Activated naive CD8-positive, alpha-beta T cell (primary cell): Measurements from ENCODE around the gene CYB561.

ENCODE experiments used
- H3K27ac Mint-ChIP-seq: one replicate; pipeline ENCODE4 v1.8.0; 2021; ENCODE audit warnings: mixed read lengths
- H3K27me3 Mint-ChIP-seq: one replicate; pipeline ENCODE4 v1.8.0; 2021; ENCODE audit warnings: mixed read lengths
- H3K36me3 Mint-ChIP-seq: one replicate; pipeline ENCODE4 v1.8.0; 2021; ENCODE audit warnings: mixed read lengths
- H3K4me1 Mint-ChIP-seq: one replicate; pipeline ENCODE4 v1.8.0; 2021; ENCODE audit warnings: low read depth, mixed read lengths
- H3K4me3 Mint-ChIP-seq: one replicate; pipeline ENCODE4 v1.8.0; 2021; ENCODE audit warnings: mild to moderate bottlenecking, mixed read lengths
- H3K9me3 Mint-ChIP-seq: one replicate; pipeline ENCODE4 v1.8.0; 2021; ENCODE audit warnings: low read depth, mixed read lengths

The CYB561 gene

GRCh38 chr17:63445954-63446752 lies at the start of gene CYB561:
TSS of gene CYB561 (minus strand) at chr17:63446306. CDS start at chr17:63437547, 8,759 bp downstream.
- Mint-ChIP-seq H3K9me3 (no peaks in the 10 kb centered on the region), H3K36me3 (no peaks in the 10 kb centered on the region), H3K4me1 (peaks cover 12% of the 10 kb centered on the region), H3K4me3 (peak within 1 kb of the TSS; percentile 82), H3K27me3 (no peaks in the 10 kb centered on the region), H3K27ac (peak within 1 kb of the TSS; percentile 84)

GRCh38 chr17:63495491-63495890 lies 49.4 kb upstream of the CYB561 start:
- Mint-ChIP-seq H3K36me3 (no peaks in the 10 kb centered on the region), H3K4me3 (no peak overlapping the region), H3K9me3 (no peaks in the 10 kb centered on the region), H3K27me3 (no peaks in the 10 kb centered on the region), H3K27ac (no peak overlapping the region), H3K4me1 (no peaks in the 10 kb centered on the region)

- Mint-ChIP-seq H3K4me3 (no peak overlapping the region), H3K36me3 (no peaks in the 10 kb centered on the region), H3K27me3 (no peaks in the 10 kb centered on the region), H3K4me1 (no peaks in the 10 kb centered on the region), H3K27ac (no peak overlapping the region), H3K9me3 (no peaks in the 10 kb centered on the region)
Observed at GRCh38 chr17:63494300-63494928, 48.3 kb upstream of the CYB561 start.

GRCh38 chr17:63493411-63493810 lies 47.3 kb upstream of the CYB561 start:
- Mint-ChIP-seq H3K27me3 (no peaks in the 10 kb centered on the region), H3K9me3 (no peaks in the 10 kb centered on the region), H3K4me3 (no peak overlapping the region), H3K4me1 (no peaks in the 10 kb centered on the region), H3K36me3 (no peaks in the 10 kb centered on the region), H3K27ac (no peak overlapping the region)

GRCh38 chr17:63492940-63493339 lies 46.8 kb upstream of the CYB561 start:
- Mint-ChIP-seq H3K4me3 (no peak overlapping the region), H3K4me1 (no peaks in the 10 kb centered on the region), H3K27me3 (no peaks in the 10 kb centered on the region), H3K36me3 (no peaks in the 10 kb centered on the region), H3K9me3 (no peaks in the 10 kb centered on the region), H3K27ac (no peak overlapping the region)

GRCh38 chr17:63491977-63492618 lies 46.0 kb upstream of the CYB561 start:
- H3K9me3 Mint-ChIP-seq: no peaks in the 10 kb centered on the region
- no peaks in the 10 kb centered on the region for H3K27me3 Mint-ChIP-seq
- H3K27ac Mint-ChIP-seq: no peak overlapping the region
- H3K36me3 Mint-ChIP-seq: no peaks in the 10 kb centered on the region
- no peaks in the 10 kb centered on the region for H3K4me1 Mint-ChIP-seq
- H3K4me3 Mint-ChIP-seq: no peak overlapping the region

- no peaks in the 10 kb centered on the region for H3K9me3 Mint-ChIP-seq
- H3K4me3 Mint-ChIP-seq: no peak overlapping the region
- no peak overlapping the region for H3K27ac Mint-ChIP-seq
- no peaks in the 10 kb centered on the region for H3K36me3 Mint-ChIP-seq
- H3K4me1 Mint-ChIP-seq: no peaks in the 10 kb centered on the region
- no peaks in the 10 kb centered on the region for H3K27me3 Mint-ChIP-seq
Observed at GRCh38 chr17:63491413-63491812, 45.3 kb upstream of the CYB561 start.

- Mint-ChIP-seq H3K4me3 (no peak overlapping the region), H3K27me3 (no peaks in the 10 kb centered on the region), H3K4me1 (no peaks in the 10 kb centered on the region), H3K36me3 (no peaks in the 10 kb centered on the region), H3K9me3 (no peaks in the 10 kb centered on the region), H3K27ac (no peak overlapping the region)
Observed at GRCh38 chr17:63490858-63491400, 44.8 kb upstream of the CYB561 start.

GRCh38 chr17:63490329-63490728 lies 44.2 kb upstream of the CYB561 start:
- Mint-ChIP-seq H3K27ac (no peak overlapping the region), H3K9me3 (no peaks in the 10 kb centered on the region), H3K27me3 (no peaks in the 10 kb centered on the region), H3K4me3 (no peak overlapping the region), H3K4me1 (no peaks in the 10 kb centered on the region), H3K36me3 (no peaks in the 10 kb centered on the region)

- H3K9me3 Mint-ChIP-seq: no peaks in the 10 kb centered on the region
- H3K27me3 Mint-ChIP-seq: no peaks in the 10 kb centered on the region
- no peak overlapping the region for H3K27ac Mint-ChIP-seq
- no peaks in the 10 kb centered on the region for H3K4me1 Mint-ChIP-seq
- H3K4me3 Mint-ChIP-seq: no peak overlapping the region
- no peaks in the 10 kb centered on the region for H3K36me3 Mint-ChIP-seq
Observed at GRCh38 chr17:63489291-63489690, 43.2 kb upstream of the CYB561 start.

- no peaks in the 10 kb centered on the region for H3K4me1 Mint-ChIP-seq
- no peaks in the 10 kb centered on the region for H3K9me3 Mint-ChIP-seq
- H3K27me3 Mint-ChIP-seq: no peaks in the 10 kb centered on the region
- no peaks in the 10 kb centered on the region for H3K36me3 Mint-ChIP-seq
- H3K4me3 Mint-ChIP-seq: no peak overlapping the region
- no peak overlapping the region for H3K27ac Mint-ChIP-seq
Observed at GRCh38 chr17:63488851-63489250, 42.7 kb upstream of the CYB561 start.

GRCh38 chr17:63487014-63487339 lies 40.9 kb upstream of the CYB561 start:
- Mint-ChIP-seq H3K36me3 (no peaks in the 10 kb centered on the region), H3K4me1 (no peaks in the 10 kb centered on the region), H3K27me3 (no peaks in the 10 kb centered on the region), H3K27ac (no peak overlapping the region), H3K4me3 (no peak overlapping the region), H3K9me3 (no peaks in the 10 kb centered on the region)

- H3K4me1 Mint-ChIP-seq: no peaks in the 10 kb centered on the region
Observed at GRCh38 chr17:63486317-63487013, 40.4 kb upstream of the CYB561 start.

GRCh38 chr17:63483655-63484575 lies 37.8 kb upstream of the CYB561 start:
- H3K4me3 Mint-ChIP-seq: no peak overlapping the region
- no peaks in the 10 kb centered on the region for H3K9me3 Mint-ChIP-seq
- H3K27me3 Mint-ChIP-seq: peaks cover 3% of the 10 kb centered on the region
- no peak overlapping the region for H3K27ac Mint-ChIP-seq
- H3K4me1 Mint-ChIP-seq: no peaks in the 10 kb centered on the region
- no peaks in the 10 kb centered on the region for H3K36me3 Mint-ChIP-seq

More at GRCh38 chr17:63486317-63487013, 40.4 kb upstream of the CYB561 start:
- H3K9me3 Mint-ChIP-seq: no peaks in the 10 kb centered on the region
- H3K27ac Mint-ChIP-seq: no peak overlapping the region
- no peaks in the 10 kb centered on the region for H3K27me3 Mint-ChIP-seq
- H3K4me3 Mint-ChIP-seq: no peak overlapping the region
- H3K36me3 Mint-ChIP-seq: no peaks in the 10 kb centered on the region
